BLaER1 treated with 17β-estradiol and CSF1 and Interleukin-3, amounts not matched to agents 10 nM and 100 nM (cell line): Measurements from ENCODE around the gene CLNS1A.
A peak's percentile ranks its signal among the peaks of the same experiment; 100 is the strongest.

ENCODE experiments used
- H3K27ac ChIP-seq, 11 experiments: shearing (Covaris generic); formaldehyde crosslinking; 2 replicates each; pipeline ENCODE4 v1.8.1; 2022
- H3K27me3 ChIP-seq, 11 experiments: shearing (Covaris generic); formaldehyde crosslinking; 2 replicates each; pipeline ENCODE4 v1.8.1; 2022
- H3K36me3 ChIP-seq, 11 experiments: shearing (Covaris generic); formaldehyde crosslinking; 2 replicates each; pipeline ENCODE4 v1.8.1; 2022
- H3K4me1 ChIP-seq, 10 experiments: shearing (Covaris generic); formaldehyde crosslinking; 2 replicates each; pipeline ENCODE4 v1.8.1; 2022
- H3K4me2 ChIP-seq, 11 experiments: shearing (Covaris generic); formaldehyde crosslinking; 2 replicates each; pipeline ENCODE4 v1.8.1; 2022
- H3K4me3 ChIP-seq, 10 experiments: shearing (Covaris generic); formaldehyde crosslinking; 2 replicates each; pipeline ENCODE4 v1.8.1; 2022
- H3K9ac ChIP-seq, 11 experiments: shearing (Covaris generic); formaldehyde crosslinking; 2 replicates each; pipeline ENCODE4 v1.8.1; 2022
- H3K9me3 ChIP-seq, 11 experiments: shearing (Covaris generic); formaldehyde crosslinking; replicated peaks in 1 of 11; 2 replicates each; pipeline ENCODE4 v1.8.1; 2022
- H4K20me1 ChIP-seq, 11 experiments: shearing (Covaris generic); formaldehyde crosslinking; 2 replicates each; pipeline ENCODE4 v1.8.1; 2022
- Cebpa-rat ChIP-seq, 11 experiments: shearing (Covaris generic); IDR thresholded peaks; 2 replicates each; pipeline ENCODE4 v1.8.1; 2022

CLNS1A gene

GRCh38 chr11:77602381-77603088 lies 35.1 kb downstream of the CLNS1A start:
- Histone ChIP-seq H3K27ac (no peak overlapping the region), H3K4me1 (peaks cover 0 to 5% (median 0%) of the 10 kb centered on the region in 10 experiments; a peak in 1 of 20 replicates), H3K36me3 (peaks cover 21 to 48% (median 34%) of the 10 kb centered on the region in 11 experiments), H3K4me2 (no peak overlapping the region), H3K9me3 (no peaks in the 10 kb centered on the region), H3K9ac (no peak overlapping the region), H3K27me3 (no peaks in the 10 kb centered on the region), H4K20me1 (no peaks in the 10 kb centered on the region; a peak in 1 of 22 replicates), H3K4me3 (no peak overlapping the region)
- no peak for TF ChIP-seq Cebpa-rat (IDR thresholded peaks at IDR 0.05)

GRCh38 chr11:77598195-77598594 lies 39.4 kb downstream of the CLNS1A start:
- TF ChIP-seq Cebpa-rat (IDR thresholded peaks at IDR 0.05), result no peak
- H3K9ac ChIP-seq, result no peak overlapping the region
- H3K27ac ChIP-seq, result no peak overlapping the region
- no peak overlapping the region for H3K4me3 ChIP-seq
- no peak overlapping the region for H3K4me2 ChIP-seq
- peaks cover 0 to 5% (median 0%) of the 10 kb centered on the region in 10 experiments; a peak in 1 of 20 replicates for H3K4me1 ChIP-seq
- H3K36me3 ChIP-seq, result peaks cover 0 to 19% (median 6%) of the 10 kb centered on the region in 11 experiments; a peak in 9 of 22 replicates
- no peaks in the 10 kb centered on the region for H3K9me3 ChIP-seq
- no peaks in the 10 kb centered on the region for H3K27me3 ChIP-seq
- no peaks in the 10 kb centered on the region for H4K20me1 ChIP-seq

- Histone ChIP-seq H3K27me3 (no peaks in the 10 kb centered on the region), H3K9ac (no peak overlapping the region), H4K20me1 (no peaks in the 10 kb centered on the region), H3K27ac (no peak overlapping the region), H3K36me3 (peaks cover 0 to 10% (median 2%) of the 10 kb centered on the region in 11 experiments; a peak in 4 of 22 replicates), H3K4me2 (no peak overlapping the region), H3K4me1 (no peaks in the 10 kb centered on the region), H3K9me3 (no peaks in the 10 kb centered on the region), H3K4me3 (no peak overlapping the region)
- no peak for TF ChIP-seq Cebpa-rat (IDR thresholded peaks at IDR 0.05)
Observed at GRCh38 chr11:77596626-77597025, 41.0 kb downstream of the CLNS1A start.

GRCh38 chr11:77593883-77594282 lies 43.7 kb downstream of the CLNS1A start:
- no peak overlapping the region for H3K27ac ChIP-seq

GRCh38 chr11:77592727-77593126 lies 44.9 kb downstream of the CLNS1A start:
- Histone ChIP-seq H3K4me1 (peaks cover 12 to 19% (median 17%) of the 10 kb centered on the region in 10 experiments; a peak in 19 of 20 replicates), H3K4me3 (no peak overlapping the region), H3K4me2 (no peak overlapping the region), H3K9me3 (no peaks in the 10 kb centered on the region), H3K27me3 (peaks cover 0 to 12% (median 9%) of the 10 kb centered on the region in 11 experiments; a peak in 13 of 22 replicates), H3K36me3 (0 out of 22 replicates have a peak, but pooled peaks cover 0 to 6% (median 0%) of the 10 kb centered on the region in 11 experiments), H3K27ac (no peak overlapping the region), H3K9ac (no peak overlapping the region), H4K20me1 (peaks cover 0 to 9% (median 0%) of the 10 kb centered on the region in 11 experiments; a peak in 3 of 22 replicates)
- TF ChIP-seq Cebpa-rat (IDR thresholded peaks at IDR 0.05), result no peak

More at GRCh38 chr11:77593883-77594282, 43.7 kb downstream of the CLNS1A start:
- no peak overlapping the region for H3K4me3 ChIP-seq
- peaks cover 0 to 9% (median 0%) of the 10 kb centered on the region in 11 experiments; a peak in 3 of 22 replicates for H4K20me1 ChIP-seq
- no peak for TF ChIP-seq Cebpa-rat (IDR thresholded peaks at IDR 0.05)
- no peaks in the 10 kb centered on the region for H3K9me3 ChIP-seq
- H3K27me3 ChIP-seq, result peaks cover 0 to 12% (median 9%) of the 10 kb centered on the region in 11 experiments; a peak in 13 of 22 replicates
- no peak overlapping the region for H3K9ac ChIP-seq
- H3K36me3 ChIP-seq, result 0 out of 22 replicates have a peak, but pooled peaks cover 0 to 6% (median 0%) of the 10 kb centered on the region in 11 experiments
- peaks cover 8 to 14% (median 12%) of the 10 kb centered on the region in 10 experiments; a peak in 19 of 20 replicates for H3K4me1 ChIP-seq
- H3K4me2 ChIP-seq, result no peak overlapping the region

GRCh38 chr11:77590194-77590782 lies 47.3 kb downstream of the CLNS1A start:
- peaks cover 12 to 19% (median 17%) of the 10 kb centered on the region in 10 experiments; a peak in 19 of 20 replicates for H3K4me1 ChIP-seq
- H3K9me3 ChIP-seq, result no peaks in the 10 kb centered on the region
- 0 out of 22 replicates have a peak, but pooled peaks cover 0 to 6% (median 0%) of the 10 kb centered on the region in 11 experiments for H3K36me3 ChIP-seq
- TF ChIP-seq Cebpa-rat (IDR thresholded peaks at IDR 0.05), result no peak
- H3K4me2 ChIP-seq, result peak overlapping the region; percentile 91 to 98 (median 95)
- H3K27me3 ChIP-seq, result peaks cover 0 to 12% (median 9%) of the 10 kb centered on the region in 11 experiments; a peak in 13 of 22 replicates
- H3K4me3 ChIP-seq, result peak overlapping the region; percentile 52 to 73 (median 66)
- H3K9ac ChIP-seq, result peak overlapping the region; percentile 59 to 79 (median 72); a peak in 19 of 22 replicates
- no peak overlapping the region for H3K27ac ChIP-seq
- H4K20me1 ChIP-seq, result peaks cover 0 to 9% (median 0%) of the 10 kb centered on the region in 11 experiments; a peak in 3 of 22 replicates

- H3K9ac ChIP-seq, result peak within 1 kb of the TSS; percentile 59 to 79 (median 72)
- peaks cover 0 to 12% (median 9%) of the 10 kb centered on the region in 11 experiments; a peak in 13 of 22 replicates for H3K27me3 ChIP-seq
- peak within 1 kb of the TSS; percentile 52 to 73 (median 66) for H3K4me3 ChIP-seq
- 0 out of 22 replicates have a peak, but pooled peaks cover 0 to 3% (median 0%) of the 10 kb centered on the region in 11 experiments for H3K36me3 ChIP-seq
- peaks cover 0 to 9% (median 0%) of the 10 kb centered on the region in 11 experiments; a peak in 3 of 22 replicates for H4K20me1 ChIP-seq
- no peak for TF ChIP-seq Cebpa-rat (IDR thresholded peaks at IDR 0.05)
- H3K27ac ChIP-seq, result peak within 1 kb of the TSS in 7 of 11 experiments; percentile 27 to 56 (median 44); a peak in 12 of 22 replicates
- peak within 1 kb of the TSS; percentile 91 to 98 (median 95) for H3K4me2 ChIP-seq
- peaks cover 0 to 5% (median under 1%) of the 10 kb centered on the region in 11 experiments; a peak in 4 of 22 replicates for H3K9me3 ChIP-seq
- H3K4me1 ChIP-seq, result peaks cover 12 to 19% (median 17%) of the 10 kb centered on the region in 10 experiments; a peak in 19 of 20 replicates
Observed at GRCh38 chr11:77589521-77590193, 47.9 kb downstream of the CLNS1A start, which contains the start of gene AQP11. TSS of gene AQP11 (plus strand) at chr11:77589953. CDS start at chr11:77589993, 40 bp downstream.

GRCh38 chr11:77589181-77589520 lies 48.4 kb downstream of the CLNS1A start:
- Histone ChIP-seq H3K9ac (peak overlapping the region; percentile 59 to 79 (median 72)), H3K9me3 (peaks cover 0 to 10% (median 5%) of the 10 kb centered on the region in 11 experiments; a peak in 14 of 22 replicates), H3K27ac (peak overlapping the region in 6 of 11 experiments; percentile 27 to 56 (median 44); a peak in 5 of 22 replicates), H3K4me1 (peaks cover 12 to 19% (median 17%) of the 10 kb centered on the region in 10 experiments; a peak in 19 of 20 replicates), H3K27me3 (peaks cover 0 to 12% (median 9%) of the 10 kb centered on the region in 11 experiments; a peak in 13 of 22 replicates), H3K4me2 (peak overlapping the region; percentile 91 to 98 (median 95)), H3K36me3 (no peaks in the 10 kb centered on the region), H4K20me1 (peaks cover 0 to 9% (median 0%) of the 10 kb centered on the region in 11 experiments; a peak in 3 of 22 replicates), H3K4me3 (peak overlapping the region; percentile 52 to 73 (median 66))
- TF ChIP-seq Cebpa-rat (IDR thresholded peaks at IDR 0.05), result no peak
